A673 (cell line): ENCODE measurements around the gene SERINC2.

Experiments used
- EZH2 ChIP-seq: fragments of 200-600 bp; sonication (generic); IDR thresholded peaks from 2 replicates; pipeline ENCODE4 v1.6.1; 2017; ENCODE audit warnings: borderline replicate concordance, low read depth, mild to moderate bottlenecking, mixed read lengths, antibody characterized with exemption, low read length; ENCODE audit not compliant: poor library complexity, severe bottlenecking
- TF ChIP-seq, protein P1 (sequence below): fragments of 300-800, 200-600 bp; sonication (generic); conservative IDR thresholded peaks from 2 replicates; pipeline ENCODE4 v1.5.1; 2017; ENCODE audit warnings: low read depth, mild to moderate bottlenecking, antibody characterized with exemption, low read length, moderate library complexity, mixed read lengths

DNA sequence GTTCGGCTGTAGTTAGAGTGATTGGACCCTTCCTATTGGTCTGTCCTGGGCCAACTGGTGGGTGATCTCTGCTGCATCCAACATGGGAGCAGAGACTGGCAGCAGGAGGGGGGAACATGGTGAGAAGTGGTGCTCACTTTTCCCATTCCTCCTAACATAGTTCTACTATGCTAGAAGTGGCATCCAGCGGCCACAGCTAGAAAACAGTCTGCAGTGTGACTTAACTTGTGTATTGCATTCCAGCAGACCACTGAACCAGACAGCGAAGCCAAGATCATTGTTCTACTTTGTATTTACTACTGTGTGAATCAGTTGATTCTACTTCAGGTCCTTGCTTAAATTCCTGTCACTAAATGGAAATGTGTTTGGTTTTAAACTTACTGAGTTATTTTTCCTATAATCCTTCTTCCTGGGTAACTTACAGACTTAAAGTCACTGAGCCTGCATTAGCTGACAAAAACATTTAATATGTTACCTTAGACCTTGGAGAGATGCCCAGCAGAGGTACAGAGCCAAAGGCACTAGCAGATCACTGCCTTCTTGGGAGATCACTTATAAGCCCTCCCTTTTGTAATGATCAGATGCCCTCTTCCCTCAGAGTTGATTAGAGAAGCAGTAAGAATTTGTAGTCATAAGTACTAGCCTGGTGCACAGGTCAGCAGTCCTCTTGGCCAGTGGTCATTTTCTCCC is 48.3 kb upstream of the SERINC2 start:
- TF ChIP-seq, protein P1, sequence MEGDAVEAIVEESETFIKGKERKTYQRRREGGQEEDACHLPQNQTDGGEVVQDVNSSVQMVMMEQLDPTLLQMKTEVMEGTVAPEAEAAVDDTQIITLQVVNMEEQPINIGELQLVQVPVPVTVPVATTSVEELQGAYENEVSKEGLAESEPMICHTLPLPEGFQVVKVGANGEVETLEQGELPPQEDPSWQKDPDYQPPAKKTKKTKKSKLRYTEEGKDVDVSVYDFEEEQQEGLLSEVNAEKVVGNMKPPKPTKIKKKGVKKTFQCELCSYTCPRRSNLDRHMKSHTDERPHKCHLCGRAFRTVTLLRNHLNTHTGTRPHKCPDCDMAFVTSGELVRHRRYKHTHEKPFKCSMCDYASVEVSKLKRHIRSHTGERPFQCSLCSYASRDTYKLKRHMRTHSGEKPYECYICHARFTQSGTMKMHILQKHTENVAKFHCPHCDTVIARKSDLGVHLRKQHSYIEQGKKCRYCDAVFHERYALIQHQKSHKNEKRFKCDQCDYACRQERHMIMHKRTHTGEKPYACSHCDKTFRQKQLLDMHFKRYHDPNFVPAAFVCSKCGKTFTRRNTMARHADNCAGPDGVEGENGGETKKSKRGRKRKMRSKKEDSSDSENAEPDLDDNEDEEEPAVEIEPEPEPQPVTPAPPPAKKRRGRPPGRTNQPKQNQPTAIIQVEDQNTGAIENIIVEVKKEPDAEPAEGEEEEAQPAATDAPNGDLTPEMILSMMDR, result no peak
- TF ChIP-seq EZH2, result no peak
